Measurements from ENCODE around the gene TPRX1.
A peak's percentile ranks its signal among the peaks of the same experiment; 100 is the strongest.
"Not testable (repeated sequence)": the region's sequence is repeated elsewhere in the genome, so short reads cannot be mapped to it uniquely, and the experiment has no call there.

TPRX1 gene

GRCh38 chr19:47768604-47769003 is 35.7 kb downstream of the TPRX1 start:
- no peak overlapping the region for H3K27ac ChIP-seq
- no peaks in the 10 kb centered on the region for H3K79me2 ChIP-seq
- no peaks in the 10 kb centered on the region for H3K4me1 ChIP-seq
- H3K36me3 ChIP-seq (ENCODE audit: control insufficient read depth, insufficient read depth, low read length), result no peaks in the 10 kb centered on the region
- H3K4me3 ChIP-seq (ENCODE audit: low read depth, low read length), result no peak overlapping the region
- no peak overlapping the region for H2AFZ ChIP-seq
- no peak overlapping the region for H3K9ac ChIP-seq
- H3K4me2 ChIP-seq (ENCODE audit: low read length), result no peak overlapping the region
- TF ChIP-seq, protein P1, sequence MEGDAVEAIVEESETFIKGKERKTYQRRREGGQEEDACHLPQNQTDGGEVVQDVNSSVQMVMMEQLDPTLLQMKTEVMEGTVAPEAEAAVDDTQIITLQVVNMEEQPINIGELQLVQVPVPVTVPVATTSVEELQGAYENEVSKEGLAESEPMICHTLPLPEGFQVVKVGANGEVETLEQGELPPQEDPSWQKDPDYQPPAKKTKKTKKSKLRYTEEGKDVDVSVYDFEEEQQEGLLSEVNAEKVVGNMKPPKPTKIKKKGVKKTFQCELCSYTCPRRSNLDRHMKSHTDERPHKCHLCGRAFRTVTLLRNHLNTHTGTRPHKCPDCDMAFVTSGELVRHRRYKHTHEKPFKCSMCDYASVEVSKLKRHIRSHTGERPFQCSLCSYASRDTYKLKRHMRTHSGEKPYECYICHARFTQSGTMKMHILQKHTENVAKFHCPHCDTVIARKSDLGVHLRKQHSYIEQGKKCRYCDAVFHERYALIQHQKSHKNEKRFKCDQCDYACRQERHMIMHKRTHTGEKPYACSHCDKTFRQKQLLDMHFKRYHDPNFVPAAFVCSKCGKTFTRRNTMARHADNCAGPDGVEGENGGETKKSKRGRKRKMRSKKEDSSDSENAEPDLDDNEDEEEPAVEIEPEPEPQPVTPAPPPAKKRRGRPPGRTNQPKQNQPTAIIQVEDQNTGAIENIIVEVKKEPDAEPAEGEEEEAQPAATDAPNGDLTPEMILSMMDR (IDR thresholded peaks at IDR 0.05), result no peak
- H3K9me3 ChIP-seq (ENCODE audit: control insufficient read depth, low read length), result no peaks in the 10 kb centered on the region
- no peaks in the 10 kb centered on the region for H3K27me3 ChIP-seq (ENCODE audit: control insufficient read depth, insufficient read depth, low read length)

- Histone ChIP-seq H3K79me2 (no peaks in the 10 kb centered on the region), H2AFZ (no peak overlapping the region), H3K9ac (no peak overlapping the region), H3K9me3 (ENCODE audit: control insufficient read depth, low read length) (no peaks in the 10 kb centered on the region), H3K36me3 (ENCODE audit: control insufficient read depth, insufficient read depth, low read length) (no peaks in the 10 kb centered on the region), H3K4me1 (no peaks in the 10 kb centered on the region), H3K27ac (no peak overlapping the region), H3K27me3 (ENCODE audit: control insufficient read depth, insufficient read depth, low read length) (no peaks in the 10 kb centered on the region), H3K4me2 (ENCODE audit: low read length) (no peak overlapping the region), H3K4me3 (ENCODE audit: low read depth, low read length) (no peak overlapping the region)
- TF ChIP-seq, protein P1 (IDR thresholded peaks at IDR 0.05), result no peak
Measured at GRCh38 chr19:47767349-47767748, 37.0 kb downstream of the TPRX1 start.

DNA sequence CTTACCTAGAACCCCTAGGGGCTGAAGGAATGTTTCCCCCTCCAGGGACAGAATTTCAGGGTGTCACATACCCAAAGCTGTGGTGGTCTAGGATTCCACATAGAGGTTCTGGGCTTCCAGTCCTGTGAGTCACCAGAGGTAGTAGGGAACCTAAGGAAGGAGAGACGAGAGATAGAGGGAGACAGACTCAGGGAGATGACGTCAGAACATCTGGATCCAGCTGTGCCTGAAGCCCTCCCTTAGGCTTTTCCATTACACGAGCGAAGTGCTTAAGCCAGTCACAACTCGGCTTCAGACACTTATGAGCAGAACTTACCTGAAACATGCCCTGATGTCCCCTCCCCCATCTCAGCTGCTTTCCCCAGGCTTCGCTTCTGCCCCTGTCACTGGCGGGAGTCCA is 37.7 kb downstream of the TPRX1 start:
- Histone ChIP-seq H3K27ac (no peak overlapping the region), H3K4me2 (ENCODE audit: low read length) (no peak overlapping the region), H3K9me3 (ENCODE audit: control insufficient read depth, low read length) (no peaks in the 10 kb centered on the region), H3K79me2 (no peaks in the 10 kb centered on the region), H3K9ac (no peak overlapping the region), H3K4me1 (no peaks in the 10 kb centered on the region), H2AFZ (no peak overlapping the region), H3K4me3 (ENCODE audit: low read depth, low read length) (no peak overlapping the region), H3K27me3 (ENCODE audit: control insufficient read depth, insufficient read depth, low read length) (no peaks in the 10 kb centered on the region), H3K36me3 (ENCODE audit: control insufficient read depth, insufficient read depth, low read length) (no peaks in the 10 kb centered on the region)
- TF ChIP-seq, protein P1 (IDR thresholded peaks at IDR 0.05), result no peak

- Histone ChIP-seq H3K4me3 (ENCODE audit: low read depth, low read length) (no peak overlapping the region), H2AFZ (no peak overlapping the region), H3K79me2 (no peaks in the 10 kb centered on the region), H3K27ac (no peak overlapping the region), H3K4me1 (no peaks in the 10 kb centered on the region), H3K27me3 (ENCODE audit: control insufficient read depth, insufficient read depth, low read length) (no peaks in the 10 kb centered on the region), H3K9me3 (ENCODE audit: control insufficient read depth, low read length) (no peaks in the 10 kb centered on the region), H3K36me3 (ENCODE audit: control insufficient read depth, insufficient read depth, low read length) (no peaks in the 10 kb centered on the region), H3K4me2 (ENCODE audit: low read length) (no peak overlapping the region), H3K9ac (no peak overlapping the region)
- TF ChIP-seq, protein P1 (IDR thresholded peaks at IDR 0.05), result no peak
Measured at GRCh38 chr19:47766359-47766620, 38.1 kb downstream of the TPRX1 start.

DNA sequence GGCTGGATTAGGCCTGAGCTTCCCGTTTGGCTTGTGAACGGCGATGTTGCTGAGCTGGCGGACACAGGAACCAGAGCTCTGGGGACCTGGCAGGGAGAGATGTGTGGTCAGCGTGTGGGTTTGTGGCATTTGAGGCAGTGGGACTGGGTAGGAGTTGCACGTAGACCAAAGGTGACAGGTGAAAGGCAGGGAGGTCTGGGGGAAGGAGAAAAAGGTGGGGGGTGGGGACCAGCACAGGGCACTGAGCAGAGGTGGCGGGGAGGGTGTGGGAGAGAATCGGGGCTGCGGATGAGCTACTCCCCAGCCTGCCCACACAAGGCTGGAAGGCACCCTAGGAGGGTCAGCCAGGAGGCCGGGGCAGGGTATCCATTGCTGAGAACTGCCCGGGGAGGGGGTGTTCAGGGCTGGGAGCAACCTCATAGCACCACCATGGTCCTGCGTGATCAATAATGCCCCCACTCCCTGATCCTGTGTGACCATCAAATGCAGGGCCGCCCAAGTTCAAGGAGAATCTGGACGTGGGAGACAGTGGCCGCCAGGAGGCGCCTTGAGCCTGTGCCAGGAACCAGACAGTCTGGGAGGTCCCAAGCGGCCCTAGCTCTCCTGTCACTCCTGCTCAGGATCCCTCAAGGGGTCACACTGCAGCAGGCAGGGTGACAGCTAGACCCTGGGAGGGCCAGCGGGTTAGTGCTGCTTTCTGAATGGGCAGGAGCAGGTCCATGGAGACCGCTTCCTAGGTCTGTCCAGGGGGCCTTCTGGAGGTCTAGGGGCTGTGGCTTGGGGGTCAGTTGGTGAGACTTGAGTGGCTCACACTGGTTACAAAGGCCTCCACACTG is 38.6 kb downstream of the TPRX1 start:
- no peaks in the 10 kb centered on the region for H3K36me3 ChIP-seq (ENCODE audit: control insufficient read depth, insufficient read depth, low read length)
- TF ChIP-seq, protein P1 (IDR thresholded peaks at IDR 0.05), result peak; percentile 81
- no peak overlapping the region for H3K4me2 ChIP-seq (ENCODE audit: low read length)
- H2AFZ ChIP-seq, result no peak overlapping the region
- H3K79me2 ChIP-seq, result no peaks in the 10 kb centered on the region
- H3K4me1 ChIP-seq, result no peaks in the 10 kb centered on the region
- H3K27me3 ChIP-seq (ENCODE audit: control insufficient read depth, insufficient read depth, low read length), result no peaks in the 10 kb centered on the region
- H3K9me3 ChIP-seq (ENCODE audit: control insufficient read depth, low read length), result no peaks in the 10 kb centered on the region
- no peak overlapping the region for H3K27ac ChIP-seq
- no peak overlapping the region for H3K4me3 ChIP-seq (ENCODE audit: low read depth, low read length)
- H3K9ac ChIP-seq, result no peak overlapping the region

DNA sequence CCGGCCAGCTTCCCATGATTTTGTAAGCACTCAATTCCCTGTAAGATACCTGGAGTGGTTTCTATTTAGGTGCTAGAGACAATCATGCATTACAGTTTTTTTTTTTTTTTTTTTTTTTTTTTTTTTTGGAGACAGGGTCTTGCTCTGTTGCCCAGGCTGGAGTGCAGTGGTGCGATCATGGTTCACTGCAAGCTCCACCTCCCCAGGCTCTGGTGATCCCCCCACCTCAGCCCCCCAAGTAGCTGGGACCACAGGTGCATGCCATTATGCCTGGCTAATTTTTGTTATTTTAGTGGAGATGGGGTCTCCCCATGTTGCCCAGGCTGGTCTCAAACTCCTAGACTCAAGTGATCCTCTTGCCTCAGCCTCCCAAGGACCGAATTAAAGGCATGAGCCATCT is 39.6 kb downstream of the TPRX1 start:
- H3K79me2 ChIP-seq; H3K9me3 ChIP-seq (ENCODE audit: control insufficient read depth, low read length); H3K4me3 ChIP-seq (ENCODE audit: low read depth, low read length); H3K36me3 ChIP-seq (ENCODE audit: control insufficient read depth, insufficient read depth, low read length); H3K4me2 ChIP-seq (ENCODE audit: low read length); H3K4me1 ChIP-seq; H3K9ac ChIP-seq; H2AFZ ChIP-seq; H3K27me3 ChIP-seq (ENCODE audit: control insufficient read depth, insufficient read depth, low read length); H3K27ac ChIP-seq: not testable (repeated sequence)

Data from parathyroid adenoma (tissue), 2 donors.